Measurements from ENCODE around the gene EFNB1.

EFNB1 gene

DNA sequence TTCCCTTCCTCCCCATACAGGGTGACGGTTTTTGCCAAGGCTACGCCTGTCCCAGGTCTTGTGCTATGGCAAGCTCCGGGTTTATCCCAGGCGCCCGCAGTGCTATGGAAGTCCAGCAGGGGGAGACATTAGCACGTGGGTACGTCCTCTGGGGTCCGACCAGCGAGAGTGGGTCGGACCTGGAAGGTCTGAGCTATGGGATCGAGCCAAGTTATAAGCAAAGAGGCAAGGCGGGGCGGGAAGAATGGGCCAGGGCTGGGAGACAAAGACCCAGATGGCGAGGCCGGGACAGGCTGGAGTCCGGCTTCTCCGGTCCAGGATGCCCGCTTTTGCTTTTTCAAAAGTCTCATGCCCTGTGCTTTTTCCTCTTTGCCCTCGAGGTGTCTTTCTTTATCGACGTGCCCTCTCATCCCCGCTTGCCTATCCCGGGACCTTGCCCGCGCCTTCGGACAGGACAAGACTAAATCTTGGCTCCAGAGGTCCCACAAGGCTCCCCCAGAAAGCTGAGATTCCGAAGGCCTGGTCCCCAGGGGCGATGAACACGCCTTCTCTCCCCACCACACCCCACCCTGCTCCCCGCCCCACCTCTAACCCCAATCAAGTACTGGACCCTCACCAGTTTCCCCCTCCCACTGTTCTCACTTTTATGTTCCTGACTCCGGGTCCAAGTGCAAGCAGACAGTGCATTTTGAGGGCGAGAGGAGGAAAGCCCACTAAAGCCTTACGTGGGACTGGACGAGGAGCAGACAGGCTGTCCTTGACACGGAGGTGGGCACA, 785 bp upstream of the EFNB1 start:
- peak; percentile 74 for DNase-seq

- peak; percentile 6 for DNase-seq
Observed at GRCh38 chrX:68829582-68830418, 979 bp downstream of the EFNB1 start.

GRCh38 chrX:68830419-68831404, 1.9 kb downstream of the EFNB1 start:
- DNase-seq, result no peak

- no peak for DNase-seq
Observed at GRCh38 chrX:68831405-68832100, 2.7 kb downstream of the EFNB1 start.

GRCh38 chrX:68832101-68832416, 3.2 kb downstream of the EFNB1 start:
- no peak for DNase-seq

- DNase-seq, result no peak
Observed at GRCh38 chrX:68832516-68833447, 4.0 kb downstream of the EFNB1 start.

DNA sequence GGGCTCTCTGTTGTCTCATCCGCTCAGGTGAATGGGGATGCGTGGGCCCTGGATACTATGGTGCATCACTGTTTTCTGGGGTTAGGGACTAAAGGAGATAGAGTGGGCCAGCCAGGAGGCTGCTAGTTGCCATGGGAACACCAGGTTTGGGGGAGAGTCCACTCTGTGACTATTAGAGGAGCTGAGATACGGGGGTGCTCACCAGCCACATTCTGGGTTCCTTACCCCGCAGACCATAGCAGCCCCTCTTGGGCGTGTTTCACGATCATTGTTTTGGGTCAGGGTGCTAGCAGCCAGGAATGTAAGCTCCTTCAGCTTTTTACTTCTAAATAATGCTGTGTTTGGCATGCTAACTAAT, 4.6 kb downstream of the EFNB1 start:
- no peak for DNase-seq

GRCh38 chrX:68833855-68834331, 5.1 kb downstream of the EFNB1 start:
- DNase-seq, result no peak

- DNase-seq, result no peak
Observed at GRCh38 chrX:68834371-68835103, 5.7 kb downstream of the EFNB1 start.

GRCh38 chrX:68835104-68835442, 6.3 kb downstream of the EFNB1 start:
- DNase-seq, result no peak

DNA sequence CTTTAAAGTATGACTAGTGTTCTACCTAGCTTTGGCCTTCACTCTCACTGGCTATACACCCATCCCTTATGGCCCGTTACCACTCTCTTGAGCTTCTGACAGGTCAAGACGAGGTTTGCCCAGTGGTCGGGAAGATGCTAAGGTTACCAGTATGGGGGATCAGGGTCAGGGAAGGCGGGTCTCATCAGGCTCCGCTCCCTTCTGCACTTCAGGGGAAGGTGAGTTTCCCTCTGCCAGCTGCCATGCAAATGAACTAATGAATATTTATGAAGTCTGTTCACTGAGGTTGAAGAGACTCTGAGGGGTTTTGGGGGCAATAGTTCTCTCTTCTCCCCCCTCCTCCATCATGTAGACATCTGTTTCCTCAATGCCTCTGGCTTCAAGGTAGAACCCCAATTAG, 6.6 kb downstream of the EFNB1 start:
- DNase-seq, result no peak

- DNase-seq, result no peak
Observed at GRCh38 chrX:68837119-68837518, 8.3 kb downstream of the EFNB1 start.

DNA sequence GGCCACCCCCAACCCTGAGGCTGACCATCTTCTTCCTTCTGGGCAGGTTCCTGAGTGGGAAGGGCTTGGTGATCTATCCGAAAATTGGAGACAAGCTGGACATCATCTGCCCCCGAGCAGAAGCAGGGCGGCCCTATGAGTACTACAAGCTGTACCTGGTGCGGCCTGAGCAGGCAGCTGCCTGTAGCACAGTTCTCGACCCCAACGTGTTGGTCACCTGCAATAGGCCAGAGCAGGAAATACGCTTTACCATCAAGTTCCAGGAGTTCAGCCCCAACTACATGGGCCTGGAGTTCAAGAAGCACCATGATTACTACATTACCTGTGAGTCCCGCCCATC, 9.7 kb downstream of the EFNB1 start:
- DNase-seq, result no peak

GRCh38 chrX:68839771-68840170, 10.9 kb downstream of the EFNB1 start:
- DNase-seq, result no peak

DNA sequence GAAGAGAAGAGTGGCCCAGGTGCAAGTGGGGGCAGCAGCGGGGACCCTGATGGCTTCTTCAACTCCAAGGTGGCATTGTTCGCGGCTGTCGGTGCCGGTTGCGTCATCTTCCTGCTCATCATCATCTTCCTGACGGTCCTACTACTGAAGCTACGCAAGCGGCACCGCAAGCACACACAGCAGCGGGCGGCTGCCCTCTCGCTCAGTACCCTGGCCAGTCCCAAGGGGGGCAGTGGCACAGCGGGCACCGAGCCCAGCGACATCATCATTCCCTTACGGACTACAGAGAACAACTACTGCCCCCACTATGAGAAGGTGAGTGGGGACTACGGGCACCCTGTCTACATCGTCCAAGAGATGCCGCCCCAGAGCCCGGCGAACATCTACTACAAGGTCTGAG, 11.4 kb downstream of the EFNB1 start:
- no peak for DNase-seq

DNA sequence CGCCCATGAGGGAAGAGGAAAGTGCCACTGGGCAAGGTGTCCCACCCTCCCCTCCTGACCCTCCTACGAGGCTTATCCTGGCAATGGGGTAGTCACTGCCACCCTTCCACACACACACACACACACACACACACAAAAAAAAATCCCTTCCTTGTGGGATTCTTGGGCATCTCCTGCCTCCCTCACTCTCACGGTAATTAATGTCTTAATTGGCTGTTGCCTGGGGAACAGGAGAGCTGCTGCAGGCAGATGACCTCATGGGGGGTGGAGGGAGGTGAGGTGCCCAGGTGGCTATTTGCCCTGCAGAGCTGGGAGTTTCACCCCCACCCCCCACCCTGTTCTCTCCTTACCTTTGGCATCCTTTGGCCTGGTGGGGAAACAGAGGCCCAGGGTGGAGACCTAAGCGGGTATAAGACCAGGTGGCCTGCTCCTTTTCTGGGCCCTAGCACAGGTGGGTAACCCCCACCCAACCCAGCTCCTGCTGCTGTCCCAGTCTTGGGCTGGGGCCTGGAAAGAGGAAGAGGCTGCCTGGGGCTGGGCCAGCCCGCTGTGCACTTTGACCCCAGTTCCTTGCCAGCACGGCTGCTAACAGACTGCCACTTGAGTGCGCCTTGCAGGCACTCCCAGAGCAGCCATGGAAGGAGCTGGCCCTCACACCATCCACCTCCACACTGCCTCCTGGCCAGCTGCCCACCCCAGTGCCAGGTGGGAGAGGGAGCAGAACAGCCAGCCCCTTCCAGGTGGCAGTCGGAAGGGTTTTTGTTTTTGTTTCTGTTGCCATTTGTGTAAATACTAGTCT, 12.6 kb downstream of the EFNB1 start:
- no peak for DNase-seq

- DNase-seq, result no peak
Observed at GRCh38 chrX:68842351-68842750, 13.5 kb downstream of the EFNB1 start.

DNA sequence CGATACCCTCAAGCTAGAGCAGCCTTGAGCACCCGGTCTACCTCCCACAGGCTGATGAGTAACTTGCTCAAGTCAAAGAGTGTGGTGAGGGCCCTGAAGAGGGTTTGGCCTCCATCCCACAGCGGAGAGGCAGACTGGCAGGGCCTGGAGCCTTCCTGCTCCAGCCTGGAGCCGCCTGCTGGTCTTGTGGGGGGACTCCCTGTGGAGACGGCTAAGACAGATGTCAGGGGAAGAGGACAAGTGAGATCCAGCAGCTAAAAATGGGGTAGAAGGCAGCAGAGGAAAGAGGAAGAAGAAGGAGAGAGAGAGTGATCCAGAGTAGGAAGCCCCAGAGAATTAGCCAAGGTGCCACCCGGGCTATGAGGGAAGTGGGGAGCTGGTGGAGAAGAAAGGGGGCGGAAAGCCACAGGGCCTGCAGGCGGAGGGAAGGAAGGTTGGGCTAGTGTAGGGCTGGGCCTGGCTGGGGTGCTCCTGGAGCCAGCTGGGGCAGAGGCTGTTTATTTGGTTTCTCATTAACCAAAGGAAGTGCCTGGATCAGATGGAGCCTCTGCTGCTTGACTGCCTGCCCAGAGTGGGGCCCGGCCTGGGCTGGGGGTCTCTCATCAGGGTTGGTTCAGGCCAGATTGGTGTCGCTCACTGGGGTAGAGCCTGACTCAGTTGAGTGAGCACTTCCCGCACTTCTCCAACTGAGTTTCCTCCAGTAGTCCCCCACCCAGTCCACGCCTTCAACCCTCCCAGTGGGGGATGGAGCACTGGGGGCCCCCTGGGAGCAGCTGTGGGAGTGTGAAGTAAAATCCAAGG, 14.2 kb downstream of the EFNB1 start:
- no peak for DNase-seq

GRCh38 chrX:68843992-68844391, 15.2 kb downstream of the EFNB1 start:
- DNase-seq, result no peak
